Body of pancreas (tissue), 4 donors: ENCODE data around the gene TBXT. TPM values are rescaled to one million over a fixed set of nuclear protein-coding genes. Genes with fewer than 3 reads are reported as not detected.

Source experiments
- ATAC-seq: fragments of 150-250 bp; one replicate; pipeline ENCODE4 v1.9.1; 2016
- DNase-seq, 4 donors: peaks; one replicate each; pipeline ENCODE4 v3.0.0-alpha.2; 2019
- H3K27ac ChIP-seq, 4 donors: fragments of 200-600 bp; sonication (generic); 1 replicate in 3 of 4; 2 replicates in 1 of 4; pipeline versions ENCODE4 v1.5.1 to v1.6.1; 2016 to 2019; ENCODE audit warnings: mild to moderate bottlenecking in 1 of 4, mixed read lengths in 1 of 4, moderate library complexity in 1 of 4
- H3K27me3 ChIP-seq, 2 donors: fragments of 200-600 bp; sonication (generic); one replicate each; pipeline ENCODE4 v1.6.0; 2016; ENCODE audit warnings: mild to moderate bottlenecking in 1 of 2
- H3K36me3 ChIP-seq, 2 donors: fragments of 200-600 bp; sonication (generic); replicated peaks in 1 of 2; 2 replicates each; pipeline ENCODE4 v1.5.1; 2016; ENCODE audit warnings: low read depth in 2 of 2; ENCODE audit not compliant: insufficient read depth in 1 of 2
- H3K4me1 ChIP-seq: fragments of 200-600 bp; sonication (generic); one replicate; pipeline ENCODE4 v1.6.0; 2016
- H3K4me3 ChIP-seq, 2 donors: fragments of 200-600 bp; sonication (generic); 1 replicate in 1 of 2; 2 replicates in 1 of 2; pipeline ENCODE4 v1.5.1; 2016 to 2019
- H3K9me3 ChIP-seq, 3 donors: fragments of 200-600 bp; sonication (generic); 1 replicate in 2 of 3; 2 replicates in 1 of 3; pipeline ENCODE4 v1.5.1; 2016
- POLR2A ChIP-seq, 3 donors: fragments of 450-650 bp; IDR thresholded peaks; one replicate each; pipeline ENCODE4 v1.6.1; 2016; ENCODE audit warnings: antibody characterized with exemption in 3 of 3, mild to moderate bottlenecking in 2 of 3
- WGBS, 2 donors: methylation state at CpG; one replicate each; pipeline ENCODE4 v1.1.5; 2017; 5-methylcytosine and 5-hydroxymethylcytosine counted together
- intact Hi-C: fragments of 100-400 bp; cut with DNase I; formaldehyde crosslinking; loops from one replicate; pipeline ENCODE4 v1.15.1; 2023
- total RNA-seq, 2 donors: library from RNA; depleted of rRNA; stranded (reverse); fragments of >200 nt; gene quantifications; one replicate each; pipeline ENCODE4 v1.1.0, GENCODE V29; 2016
- TF ChIP-seq, protein P1 (sequence below), 7 experiments: fragments of 450-650 bp in 4 of 7; fragments of 200-600 bp in 3 of 7; sonication (generic) in 3 of 7; IDR thresholded peaks; one replicate each; pipeline ENCODE4 v1.5.1; 2016 to 2019; ENCODE audit warnings: antibody characterized with exemption in 7 of 7

The TBXT gene
- total RNA-seq, 2 donors from 2014 or later = not detected

DNA sequence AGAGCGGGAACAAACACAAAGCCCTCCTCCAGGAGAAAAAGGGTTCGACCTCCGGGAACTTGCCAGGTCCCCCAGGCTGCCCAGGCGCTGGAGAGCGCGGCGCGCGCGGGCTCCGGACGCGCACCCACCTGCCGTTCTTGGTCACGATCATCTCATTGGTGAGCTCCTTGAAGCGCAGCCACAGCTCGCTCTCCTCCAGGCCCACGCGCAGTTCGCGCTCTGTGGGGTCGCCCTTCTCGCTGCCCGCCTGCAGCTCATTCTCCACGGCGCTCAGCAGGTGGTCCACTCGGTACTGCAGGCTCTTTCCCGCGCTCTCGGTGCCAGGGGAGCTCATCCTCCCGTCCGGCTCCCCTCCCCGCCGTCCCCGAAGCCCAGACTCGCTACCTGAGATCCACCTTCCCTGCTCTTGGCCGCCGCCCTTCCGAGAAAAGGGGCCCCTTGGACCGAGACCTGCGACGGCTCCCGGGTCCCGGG lies 356 bp downstream of the TBXT start:
- Histone ChIP-seq H3K4me1 (peaks cover 33% of the 10 kb centered on the region), H3K4me3 (no peak overlapping the region), H3K9me3 (no peaks in the 10 kb centered on the region), H3K27ac (no peak overlapping the region), H3K36me3 (no peaks in the 10 kb centered on the region), H3K27me3 (peaks cover 0 to 6% of the 10 kb centered on the region in 2 donors)
- intact Hi-C loops = no loop called here
- ATAC-seq (no peak), DNase-seq (no peak)
- WGBS, 2 donors = 0 to 1% methylated on average over 1 to 44 of the region's 44 CpGs
- no peak for TF ChIP-seq POLR2A (IDR thresholded peaks at IDR 0.05)
- TF ChIP-seq, protein P1, sequence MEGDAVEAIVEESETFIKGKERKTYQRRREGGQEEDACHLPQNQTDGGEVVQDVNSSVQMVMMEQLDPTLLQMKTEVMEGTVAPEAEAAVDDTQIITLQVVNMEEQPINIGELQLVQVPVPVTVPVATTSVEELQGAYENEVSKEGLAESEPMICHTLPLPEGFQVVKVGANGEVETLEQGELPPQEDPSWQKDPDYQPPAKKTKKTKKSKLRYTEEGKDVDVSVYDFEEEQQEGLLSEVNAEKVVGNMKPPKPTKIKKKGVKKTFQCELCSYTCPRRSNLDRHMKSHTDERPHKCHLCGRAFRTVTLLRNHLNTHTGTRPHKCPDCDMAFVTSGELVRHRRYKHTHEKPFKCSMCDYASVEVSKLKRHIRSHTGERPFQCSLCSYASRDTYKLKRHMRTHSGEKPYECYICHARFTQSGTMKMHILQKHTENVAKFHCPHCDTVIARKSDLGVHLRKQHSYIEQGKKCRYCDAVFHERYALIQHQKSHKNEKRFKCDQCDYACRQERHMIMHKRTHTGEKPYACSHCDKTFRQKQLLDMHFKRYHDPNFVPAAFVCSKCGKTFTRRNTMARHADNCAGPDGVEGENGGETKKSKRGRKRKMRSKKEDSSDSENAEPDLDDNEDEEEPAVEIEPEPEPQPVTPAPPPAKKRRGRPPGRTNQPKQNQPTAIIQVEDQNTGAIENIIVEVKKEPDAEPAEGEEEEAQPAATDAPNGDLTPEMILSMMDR (IDR thresholded peaks at IDR 0.05) = no peak

DNA sequence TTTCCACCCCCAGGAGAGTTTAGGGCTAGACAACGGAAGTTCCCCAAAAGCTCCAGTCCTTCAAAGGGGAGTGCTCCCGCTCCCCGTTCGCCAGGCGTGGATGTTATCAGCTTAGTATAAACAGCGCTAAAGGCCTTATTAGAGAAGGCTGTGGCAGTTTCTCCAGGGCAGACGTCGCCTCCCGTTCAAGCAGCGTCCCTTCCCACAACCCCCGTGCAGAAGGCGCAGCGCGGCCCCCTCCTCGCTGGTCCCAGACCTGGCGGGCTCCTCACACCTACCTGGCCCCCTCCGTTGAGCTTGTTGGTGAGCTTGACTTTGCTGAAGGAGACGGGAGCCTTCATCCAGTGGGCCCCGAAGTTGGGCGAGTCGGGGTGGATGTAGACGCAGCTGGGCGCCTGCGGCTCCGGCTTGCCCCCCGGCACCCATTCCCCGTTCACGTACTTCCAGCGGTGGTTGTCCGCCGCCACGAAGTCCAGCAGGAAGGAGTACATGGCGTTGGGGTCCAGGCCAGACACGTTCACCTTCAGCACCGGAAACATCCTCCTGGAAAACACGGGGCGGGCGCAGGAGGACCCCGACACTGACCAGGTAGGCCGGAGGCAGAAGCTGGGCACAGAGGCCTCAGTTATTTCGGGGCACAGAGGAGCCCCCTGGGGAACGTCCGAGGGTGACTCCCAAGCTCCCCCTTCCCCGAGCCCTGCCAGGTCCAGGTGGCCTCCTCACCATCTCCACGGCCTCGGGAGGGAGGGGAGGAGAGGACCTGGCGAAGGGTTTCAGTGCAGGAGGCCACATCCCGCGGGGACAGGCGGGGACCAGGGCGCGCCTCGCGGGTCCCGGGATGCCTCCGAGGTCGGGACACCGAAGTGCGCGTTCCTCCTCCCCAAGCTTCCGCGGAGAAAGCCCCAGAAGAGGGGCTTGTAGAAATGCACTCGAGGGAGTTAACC lies 1.1 kb downstream of the TBXT start:
- no peak overlapping the region for H3K4me3 ChIP-seq

DNA sequence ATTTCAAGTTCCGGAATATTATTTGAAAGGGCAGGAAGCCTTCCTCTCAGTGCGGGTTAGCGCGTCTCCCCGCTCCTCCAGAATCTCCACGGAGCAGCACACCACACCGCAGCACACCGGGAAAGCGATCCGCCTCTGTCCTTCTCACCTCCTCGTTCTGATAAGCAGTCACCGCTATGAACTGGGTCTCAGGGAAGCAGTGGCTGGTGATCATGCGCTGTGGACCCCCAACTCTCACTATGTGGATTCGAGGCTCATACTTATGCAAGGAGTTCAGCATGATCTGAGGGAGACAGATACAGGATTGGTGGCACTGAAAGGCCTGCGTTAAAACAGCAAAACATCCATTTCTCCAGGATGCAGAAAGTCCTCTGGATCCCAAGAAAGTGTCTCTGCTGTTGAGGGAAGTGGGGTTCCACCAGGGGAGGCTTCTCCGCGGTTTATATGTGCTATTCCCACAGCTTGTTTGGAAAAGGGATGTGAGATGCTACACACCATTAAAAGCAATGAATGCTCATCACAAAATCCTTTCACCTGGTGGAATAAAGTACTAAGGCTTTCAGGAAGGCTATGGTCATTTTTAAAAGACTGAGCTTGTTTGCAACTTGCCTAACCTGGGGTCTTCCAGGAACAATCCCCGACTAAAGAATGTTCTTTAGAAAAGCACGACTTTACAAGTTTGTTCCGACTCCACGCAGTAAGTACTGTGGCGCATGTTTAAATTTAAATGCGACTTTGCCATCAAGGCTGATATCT lies 1.9 kb downstream of the TBXT start:
- intact Hi-C loops = no loop called here
- 4 to 7% methylated on average over 19 to 23 of the region's 23 CpGs for WGBS, 2 donors

More for the DNA sequence above, 1.1 kb downstream of the TBXT start:
- TF ChIP-seq, protein P1 (IDR thresholded peaks at IDR 0.05) = no peak
- DNase-seq (no peak), ATAC-seq (no peak)
- WGBS, 2 donors = 2 to 3% methylated on average over 30 to 63 of the region's 63 CpGs
- Histone ChIP-seq H3K4me1 (peaks cover 33% of the 10 kb centered on the region), H3K36me3 (no peaks in the 10 kb centered on the region), H3K27me3 (peaks cover 0 to 6% of the 10 kb centered on the region in 2 donors), H3K9me3 (no peaks in the 10 kb centered on the region), H3K27ac (no peak overlapping the region)
- intact Hi-C loops = no loop called here

DNA sequence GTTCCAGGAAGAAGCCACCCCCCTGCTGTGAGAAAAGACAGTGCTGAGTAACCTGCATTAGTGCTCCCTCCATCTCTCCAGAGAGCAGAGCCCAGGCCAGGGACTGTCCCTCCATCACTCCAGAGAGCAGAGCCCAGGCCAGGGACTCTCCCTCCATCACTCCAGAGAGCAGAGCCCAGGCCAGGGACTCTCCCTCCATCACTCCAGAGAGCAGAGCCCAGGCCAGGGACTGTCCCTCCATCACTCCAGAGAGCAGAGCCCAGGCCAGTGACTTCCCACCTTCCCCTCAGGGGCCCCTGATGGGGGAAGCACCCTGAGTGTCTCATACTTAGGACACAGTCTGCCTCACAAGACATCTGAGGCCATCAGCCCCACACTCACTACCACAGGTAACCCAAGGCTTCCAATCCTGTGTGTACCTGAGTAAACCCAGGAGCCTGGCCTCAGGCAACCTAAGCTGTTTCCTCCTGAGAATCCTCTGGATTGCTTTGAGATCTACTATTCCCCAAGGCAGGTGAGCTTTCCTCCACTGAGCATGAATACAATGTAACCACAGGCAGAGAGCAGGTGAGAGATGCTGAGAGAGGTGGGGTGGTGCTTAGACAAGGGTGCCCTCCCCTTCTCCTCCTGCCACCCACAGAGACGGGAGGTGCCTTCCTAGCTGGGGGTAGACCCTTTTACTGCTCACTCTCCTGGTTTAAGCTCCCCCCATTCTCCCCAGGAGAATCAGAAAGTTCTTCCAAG lies 4.9 kb downstream of the TBXT start:
- ATAC-seq (no peak), DNase-seq (no peak)
- no peaks in the 10 kb centered on the region for H3K9me3 ChIP-seq
- H3K4me3 ChIP-seq = no peak overlapping the region
- peaks cover 14% of the 10 kb centered on the region for H3K4me1 ChIP-seq
- H3K27ac ChIP-seq = no peak overlapping the region
- H3K36me3 ChIP-seq = no peaks in the 10 kb centered on the region
- WGBS, 2 donors = 0 to 13% methylated on average over 1 of the region's 1 CpG
- no peaks in the 10 kb centered on the region for H3K27me3 ChIP-seq
- intact Hi-C loops = no loop called here
- TF ChIP-seq, protein P1 (IDR thresholded peaks at IDR 0.05) = no peak
- TF ChIP-seq POLR2A (IDR thresholded peaks at IDR 0.05) = no peak

More for the DNA sequence above, 1.9 kb downstream of the TBXT start:
- H3K4me1 ChIP-seq = peaks cover 33% of the 10 kb centered on the region
- H3K27ac ChIP-seq = no peak overlapping the region
- no peak overlapping the region for H3K4me3 ChIP-seq
- ATAC-seq = no peak
- H3K36me3 ChIP-seq = no peaks in the 10 kb centered on the region
- DNase-seq = no peak
- peaks cover 0 to 6% of the 10 kb centered on the region in 2 donors for H3K27me3 ChIP-seq
- H3K9me3 ChIP-seq = no peaks in the 10 kb centered on the region
- TF ChIP-seq, protein P1 (IDR thresholded peaks at IDR 0.05) = no peak
- no peak for TF ChIP-seq POLR2A (IDR thresholded peaks at IDR 0.05)
